B cell (primary cell): ENCODE data around the gene VTCN1. TPM values are rescaled to one million over a fixed set of nuclear protein-coding genes. Genes with fewer than 3 reads are reported as not detected.

ENCODE experiments used
- ATAC-seq: fragments of 200-7000 bp; cut with Tn5 transposase; one replicate; pipeline ENCODE4 v1.10.0; 2021; ENCODE audit warnings: low read depth, mild to moderate bottlenecking, moderate number of reproducible peaks, moderate library complexity
- CTCF ChIA-PET: fragments of 350-600 bp; sonication (Branson Sonifier 250); formaldehyde crosslinking; loops from one replicate; lab custom pipeline; 2021; ENCODE audit warnings: antibody characterized with exemption, inconsistent platforms; lab: Charles Lee
- POLR2A ChIA-PET: fragments of 350-600 bp; sonication (Branson Sonifier 250); formaldehyde crosslinking; loops from one replicate; lab custom pipeline; 2021; ENCODE audit warnings: antibody characterized with exemption; lab: Charles Lee
- DNase-seq: peaks from one replicate; pipeline ENCODE4 v3.0.0; 2013
- H2AFZ ChIP-seq: 2 replicates; pipeline ENCODE4 v1.6.1; 2012; ENCODE audit warnings: mild to moderate bottlenecking, low read depth, low read length; ENCODE audit not compliant: insufficient read depth, poor library complexity, severe bottlenecking
- H3K27ac ChIP-seq, 2 donors: 1 replicate in 1 of 2; 2 replicates in 1 of 2; pipeline ENCODE4 v1.5.1; 2012 to 2013; ENCODE audit warnings: low read length in 2 of 2, mild to moderate bottlenecking in 2 of 2, moderate library complexity in 1 of 2
- H3K27me3 ChIP-seq, 4 experiments: fragments of 200-600 bp in 1 of 4; sonication (generic) in 1 of 4; replicated peaks in 1 of 4; 1 replicate in 2 of 4; 2 replicates in 2 of 4; pipeline versions ENCODE4 v1.6.1 to v1.7.0; 2013 to 2016; ENCODE audit warnings: low read length in 3 of 4, mild to moderate bottlenecking in 2 of 4, mixed read lengths in 1 of 4, moderate library complexity in 1 of 4; ENCODE audit not compliant: insufficient read depth in 4 of 4, control insufficient read depth in 3 of 4; ENCODE audit errors: control extremely low read depth in 1 of 4
- H3K36me3 ChIP-seq, 2 experiments: replicated peaks in 1 of 2; 1 replicate in 1 of 2; 2 replicates in 1 of 2; pipeline versions ENCODE4 v1.6.1 to v1.7.1; 2013; ENCODE audit warnings: low read length in 1 of 2; ENCODE audit not compliant: insufficient read depth in 2 of 2, control insufficient read depth in 1 of 2; ENCODE audit errors: control extremely low read depth in 1 of 2, extremely low read depth in 1 of 2
- H3K4me1 ChIP-seq, 2 donors: fragments of 200-600 bp in 1 of 2; sonication (generic) in 1 of 2; 1 replicate in 1 of 2; 2 replicates in 1 of 2; pipeline versions ENCODE4 v1.5.1 to v1.6.1; 2013 to 2017; ENCODE audit warnings: low read length in 2 of 2; ENCODE audit not compliant: control insufficient read depth in 2 of 2, insufficient read depth in 2 of 2
- H3K4me2 ChIP-seq: replicated peaks from 2 replicates; pipeline ENCODE3; 2012; ENCODE audit warnings: mild to moderate bottlenecking, low read depth, low read length; ENCODE audit not compliant: poor library complexity, severe bottlenecking
- H3K4me3 ChIP-seq, 5 experiments: fragments of 200-600 bp in 1 of 5; sonication (generic) in 1 of 5; 1 replicate in 3 of 5; 2 replicates in 2 of 5; pipeline versions ENCODE4 v1.5.1 to v1.7.0; 2011 to 2016; ENCODE audit warnings: low read length in 4 of 5, mild to moderate bottlenecking in 4 of 5, low read depth in 2 of 5, control low read depth in 1 of 5, moderate library complexity in 1 of 5; ENCODE audit not compliant: insufficient read depth in 1 of 5; ENCODE audit errors: control extremely low read depth in 1 of 5, extremely low read depth in 1 of 5
- H3K79me2 ChIP-seq: fragments of 200-600 bp; sonication (generic); one replicate; pipeline ENCODE4 v1.6.0; 2016; ENCODE audit warnings: low read length; ENCODE audit not compliant: control insufficient read depth, insufficient read depth
- H3K9ac ChIP-seq: fragments of 200-600 bp; sonication (generic); 2 replicates; pipeline ENCODE4 v1.6.1; 2017; ENCODE audit warnings: mild to moderate bottlenecking, low read length, moderate library complexity
- H3K9me3 ChIP-seq, 3 donors: one replicate each; pipeline versions ENCODE4 v1.6.1 to v1.7.1; 2013; ENCODE audit warnings: low read length in 2 of 3; ENCODE audit not compliant: control insufficient read depth in 2 of 3, insufficient read depth in 1 of 3; ENCODE audit errors: control extremely low read depth in 1 of 3
- H4K20me1 ChIP-seq: 2 replicates; pipeline ENCODE4 v1.6.0; 2012; ENCODE audit warnings: mild to moderate bottlenecking, low read length; ENCODE audit not compliant: insufficient read depth, control insufficient read depth, poor library complexity, severe bottlenecking
- H3K27ac Mint-ChIP-seq: one replicate; pipeline ENCODE4 v1.8.0; 2021; ENCODE audit warnings: mixed read lengths
- H3K27me3 Mint-ChIP-seq: one replicate; pipeline ENCODE4 v1.8.0; 2021; ENCODE audit warnings: mixed read lengths
- H3K4me1 Mint-ChIP-seq: one replicate; pipeline ENCODE4 v1.8.0; 2021; ENCODE audit warnings: mixed read lengths
- H3K4me3 Mint-ChIP-seq: one replicate; pipeline ENCODE4 v1.8.0; 2021; ENCODE audit warnings: mixed read lengths
- H3K9me3 Mint-ChIP-seq: one replicate; pipeline ENCODE4 v1.8.0; 2022; ENCODE audit warnings: mixed read lengths; ENCODE audit not compliant: insufficient read depth
- EZH2 ChIP-seq: IDR thresholded peaks from 2 replicates; pipeline ENCODE4 v1.6.1; 2012; ENCODE audit warnings: borderline replicate concordance, low read depth, mild to moderate bottlenecking, moderate library complexity, low read length; ENCODE audit not compliant: insufficient read depth, poor library complexity, severe bottlenecking
- WGBS: methylation state at CpG from one replicate; pipeline ENCODE4 v1.1.5; 2013; ENCODE audit warnings: missing lambda C conversion rate; ENCODE audit not compliant: insufficient coverage; 5-methylcytosine and 5-hydroxymethylcytosine counted together
- intact Hi-C: fragments of 100-400 bp; cut with micrococcal nuclease; formaldehyde crosslinking; loops from one replicate; pipeline ENCODE4 v1.10.0; 2022
- polyA plus RNA-seq: library from polyadenylated mRNA; depleted of rRNA; stranded (reverse); fragments of >200 nt; gene quantifications from 2 replicates; pipeline ENCODE4 v1.2.3, GENCODE V29; 2012
- total RNA-seq, 2 donors: library from RNA; stranded (reverse); fragments of 120-200 nt in 1 of 2; gene quantifications; 1 replicate in 1 of 2; 2 replicates in 1 of 2; pipeline versions ENCODE4 v1.2.3 to v1.2.4, GENCODE V29; 2013 to 2022
- TF ChIP-seq, protein P1 (sequence below): fragments of 200-600 bp; IDR thresholded peaks from one replicate; pipeline ENCODE4 v1.8.0; 2022; ENCODE audit warnings: antibody characterized with exemption, mild to moderate bottlenecking

The VTCN1 gene
- total and polyA plus RNA-seq, 2 donors (not counting 1 experiment from before 2014, with no cell fraction given), result not detected

- Histone ChIP-seq H3K4me3 (no peak overlapping the region), H3K79me2 (no peaks in the 10 kb centered on the region), H3K4me2 (no peak overlapping the region), H3K9ac (no peak overlapping the region), H3K4me1 (no peaks in the 10 kb centered on the region), H4K20me1 (no peaks in the 10 kb centered on the region), H3K36me3 (no peaks in the 10 kb centered on the region), H2AFZ (no peak overlapping the region), H3K27ac (no peak overlapping the region), H3K9me3 (no peaks in the 10 kb centered on the region), H3K27me3 (peaks cover 0 to 13% (median 5%) of the 10 kb centered on the region in 4 experiments)
- no peak for ATAC-seq
- Mint-ChIP-seq H3K27ac (no peak overlapping the region), H3K4me1 (no peaks in the 10 kb centered on the region), H3K9me3 (no peaks in the 10 kb centered on the region), H3K4me3 (no peak overlapping the region), H3K27me3 (peaks cover 14% of the 10 kb centered on the region)
- DNase-seq, result peak; percentile 32
- TF ChIP-seq, protein P1, sequence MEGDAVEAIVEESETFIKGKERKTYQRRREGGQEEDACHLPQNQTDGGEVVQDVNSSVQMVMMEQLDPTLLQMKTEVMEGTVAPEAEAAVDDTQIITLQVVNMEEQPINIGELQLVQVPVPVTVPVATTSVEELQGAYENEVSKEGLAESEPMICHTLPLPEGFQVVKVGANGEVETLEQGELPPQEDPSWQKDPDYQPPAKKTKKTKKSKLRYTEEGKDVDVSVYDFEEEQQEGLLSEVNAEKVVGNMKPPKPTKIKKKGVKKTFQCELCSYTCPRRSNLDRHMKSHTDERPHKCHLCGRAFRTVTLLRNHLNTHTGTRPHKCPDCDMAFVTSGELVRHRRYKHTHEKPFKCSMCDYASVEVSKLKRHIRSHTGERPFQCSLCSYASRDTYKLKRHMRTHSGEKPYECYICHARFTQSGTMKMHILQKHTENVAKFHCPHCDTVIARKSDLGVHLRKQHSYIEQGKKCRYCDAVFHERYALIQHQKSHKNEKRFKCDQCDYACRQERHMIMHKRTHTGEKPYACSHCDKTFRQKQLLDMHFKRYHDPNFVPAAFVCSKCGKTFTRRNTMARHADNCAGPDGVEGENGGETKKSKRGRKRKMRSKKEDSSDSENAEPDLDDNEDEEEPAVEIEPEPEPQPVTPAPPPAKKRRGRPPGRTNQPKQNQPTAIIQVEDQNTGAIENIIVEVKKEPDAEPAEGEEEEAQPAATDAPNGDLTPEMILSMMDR, result peak; percentile 72
- no peak for TF ChIP-seq EZH2
- CTCF ChIA-PET, result interaction anchor here (0.7 to 3.3 kb wide), 29 partner anchors 9 to 989 kb away, joined by 3 to 39 read pairs (median 5); partner anchors contain the start of gene TTF2
- 72% methylated on average over 2 of the region's 5 CpGs for WGBS
- intact Hi-C loops, result loop anchor here (1.0 to 10.0 kb wide), 2 partner anchors 60 to 994 kb away; no protein-coding TSS in a partner anchor
- POLR2A ChIA-PET, result no interaction called here
Observed at GRCh38 chr1:117128323-117129079, 82.2 kb downstream of the VTCN1 start.

DNA sequence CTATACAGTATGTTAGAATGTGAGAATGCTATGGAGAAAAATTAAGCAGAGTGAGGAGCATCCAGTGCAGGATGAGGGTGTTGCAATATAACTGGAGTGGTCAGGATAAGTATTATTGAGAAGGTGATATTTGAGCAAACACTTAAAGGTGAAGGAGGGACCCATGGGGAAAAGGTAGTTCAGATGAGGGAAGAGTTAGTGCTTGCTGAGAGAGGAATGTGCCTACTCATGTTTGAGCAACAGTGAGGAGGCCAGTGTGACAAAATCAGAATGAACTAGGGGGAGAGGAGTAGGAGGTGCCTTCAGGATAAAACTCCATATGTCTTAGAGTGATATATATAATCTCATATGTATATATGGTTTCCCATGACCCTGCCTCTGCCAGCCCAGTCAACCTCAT lies 82.9 kb downstream of the VTCN1 start:
- H3K79me2 ChIP-seq, result no peaks in the 10 kb centered on the region

More for the DNA sequence above, 82.9 kb downstream of the VTCN1 start:
- H3K9me3 ChIP-seq, result no peaks in the 10 kb centered on the region
- no peak overlapping the region for H3K27ac Mint-ChIP-seq
- H3K9me3 Mint-ChIP-seq, result no peaks in the 10 kb centered on the region
- H3K4me1 Mint-ChIP-seq, result peaks cover under 1% of the 10 kb centered on the region
- DNase-seq, result no peak
- no peak overlapping the region for H3K4me3 ChIP-seq
- ATAC-seq, result no peak
- H2AFZ ChIP-seq, result no peak overlapping the region
- TF ChIP-seq, protein P1, result no peak
- no peak for TF ChIP-seq EZH2
- H4K20me1 ChIP-seq, result no peaks in the 10 kb centered on the region
- H3K36me3 ChIP-seq, result no peaks in the 10 kb centered on the region
- H3K4me1 ChIP-seq, result no peaks in the 10 kb centered on the region
- ChIA-PET POLR2A (no interaction called here), CTCF (interaction anchor here (1.0 to 3.3 kb wide), 15 partner anchors 8 to 768 kb away, joined by 3 to 39 read pairs (median 7); partner anchors contain the start of gene TTF2)
- no peak overlapping the region for H3K9ac ChIP-seq
- peaks cover 0 to 13% (median 5%) of the 10 kb centered on the region in 4 experiments for H3K27me3 ChIP-seq
- no peak overlapping the region for H3K4me2 ChIP-seq
- H3K27ac ChIP-seq, result no peak overlapping the region
- no peak overlapping the region for H3K4me3 Mint-ChIP-seq
- peaks cover 14% of the 10 kb centered on the region for H3K27me3 Mint-ChIP-seq
- intact Hi-C loops, result loop anchor here (1.0 to 10.0 kb wide), 2 partner anchors 59 to 993 kb away; no protein-coding TSS in a partner anchor
